Vagina (tissue), 2 donors: ENCODE results near the gene BIN1. TPM values are rescaled to one million over a fixed set of nuclear protein-coding genes. Genes with fewer than 3 reads are reported as not detected.

Source experiments
- DNase-seq, 2 donors: peaks; one replicate each; pipeline ENCODE4 v3.0.0-alpha.2; 2017; ENCODE audit errors: extremely low spot score in 2 of 2
- H3K27ac ChIP-seq: fragments of 200-600 bp; sonication (generic); one replicate; pipeline ENCODE4 v1.5.1; 2019
- H3K27me3 ChIP-seq: fragments of 200-600 bp; sonication (generic); one replicate; pipeline ENCODE4 v1.5.1; 2019
- H3K36me3 ChIP-seq, 2 donors: fragments of 200-600 bp; sonication (generic); one replicate each; pipeline ENCODE4 v1.5.1; 2017 to 2019
- H3K4me1 ChIP-seq: fragments of 200-600 bp; sonication (generic); one replicate; pipeline ENCODE4 v1.5.1; 2019
- H3K4me3 ChIP-seq, 2 donors: fragments of 200-600 bp; sonication (generic); 1 replicate in 1 of 2; 2 replicates in 1 of 2; pipeline ENCODE4 v1.5.1; 2016 to 2019
- H3K9me3 ChIP-seq: fragments of 200-600 bp; sonication (generic); one replicate; pipeline ENCODE4 v1.5.1; 2019
- POLR2A ChIP-seq, 2 donors: fragments of 450-650 bp; IDR thresholded peaks; one replicate each; pipeline ENCODE4 v1.6.1; 2017; ENCODE audit warnings: antibody characterized with exemption in 2 of 2, mild to moderate bottlenecking in 2 of 2, moderate library complexity in 2 of 2
- POLR2AphosphoS5 ChIP-seq, 2 donors: sonication (generic); formaldehyde crosslinking; IDR thresholded peaks; one replicate each; pipeline ENCODE4 v1.9.0; 2017; ENCODE audit warnings: antibody characterized with exemption in 2 of 2, mild to moderate bottlenecking in 2 of 2, low read depth in 1 of 2; ENCODE audit not compliant: insufficient read depth in 1 of 2
- intact Hi-C: fragments of 100-400 bp; cut with DNase I; formaldehyde crosslinking; loops from one replicate; pipeline ENCODE4 v1.15.1; 2023
- total RNA-seq: library from RNA; depleted of rRNA; stranded (reverse); fragments of >200 nt; gene quantifications from one replicate; pipeline ENCODE4 v1.2.3, GENCODE V29; 2016
- TF ChIP-seq, protein P1 (sequence below), 3 experiments: fragments of 450-650 bp in 2 of 3; fragments of 200-600 bp in 1 of 3; sonication (generic) in 1 of 3; IDR thresholded peaks; one replicate each; pipeline ENCODE4 v1.5.1; 2017 to 2019; ENCODE audit warnings: antibody characterized with exemption in 3 of 3, mild to moderate bottlenecking in 2 of 3, moderate library complexity in 2 of 3

The BIN1 gene
- total RNA-seq, 1 donor from 2014 or later, result 60.9 TPM

DNA sequence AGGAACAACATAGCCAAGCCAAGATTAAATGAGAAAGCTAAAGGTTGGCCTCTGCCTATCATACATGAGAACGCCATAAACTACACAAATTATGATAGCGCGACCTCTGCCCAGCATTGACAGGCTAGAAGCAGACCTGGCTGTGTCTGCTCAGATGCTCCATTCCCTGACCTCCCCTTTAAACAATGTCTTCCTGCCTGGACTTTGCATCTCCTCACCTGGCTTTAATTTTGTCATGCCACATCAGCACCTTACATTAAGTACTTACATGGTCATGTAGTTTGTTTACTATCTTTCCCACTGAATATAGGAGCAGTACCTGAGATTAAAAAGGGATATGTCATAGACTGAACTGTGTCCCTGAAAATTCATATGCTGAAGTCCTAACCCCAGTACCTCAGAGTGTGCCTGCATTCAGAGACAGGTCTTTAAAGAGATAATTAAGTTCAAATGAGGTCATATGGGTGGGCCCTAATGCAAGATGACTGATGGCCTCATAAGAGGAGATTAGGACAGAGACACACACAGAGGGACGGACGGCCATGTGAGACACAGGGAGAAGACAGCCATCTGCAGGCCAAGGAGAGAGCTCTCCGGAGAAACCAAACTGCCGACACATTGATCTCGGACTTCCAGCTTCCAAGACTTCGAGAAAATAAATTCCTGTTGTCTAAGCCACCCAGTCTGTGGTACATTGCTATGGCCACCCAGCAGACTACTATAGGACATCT is 103.7 kb downstream of the BIN1 start:
- no peak overlapping the region for H3K4me3 ChIP-seq
- no peaks in the 10 kb centered on the region for H3K36me3 ChIP-seq
- no peaks in the 10 kb centered on the region for H3K27me3 ChIP-seq
- DNase-seq, result no peak
- intact Hi-C loops, result no loop called here
- TF ChIP-seq POLR2A (IDR thresholded peaks at IDR 0.05) (no peak), POLR2AphosphoS5 (IDR thresholded peaks at IDR 0.05; ENCODE audit: insufficient read depth in 1 of 2, low read depth in 1 of 2) (no peak)
- TF ChIP-seq, protein P1, sequence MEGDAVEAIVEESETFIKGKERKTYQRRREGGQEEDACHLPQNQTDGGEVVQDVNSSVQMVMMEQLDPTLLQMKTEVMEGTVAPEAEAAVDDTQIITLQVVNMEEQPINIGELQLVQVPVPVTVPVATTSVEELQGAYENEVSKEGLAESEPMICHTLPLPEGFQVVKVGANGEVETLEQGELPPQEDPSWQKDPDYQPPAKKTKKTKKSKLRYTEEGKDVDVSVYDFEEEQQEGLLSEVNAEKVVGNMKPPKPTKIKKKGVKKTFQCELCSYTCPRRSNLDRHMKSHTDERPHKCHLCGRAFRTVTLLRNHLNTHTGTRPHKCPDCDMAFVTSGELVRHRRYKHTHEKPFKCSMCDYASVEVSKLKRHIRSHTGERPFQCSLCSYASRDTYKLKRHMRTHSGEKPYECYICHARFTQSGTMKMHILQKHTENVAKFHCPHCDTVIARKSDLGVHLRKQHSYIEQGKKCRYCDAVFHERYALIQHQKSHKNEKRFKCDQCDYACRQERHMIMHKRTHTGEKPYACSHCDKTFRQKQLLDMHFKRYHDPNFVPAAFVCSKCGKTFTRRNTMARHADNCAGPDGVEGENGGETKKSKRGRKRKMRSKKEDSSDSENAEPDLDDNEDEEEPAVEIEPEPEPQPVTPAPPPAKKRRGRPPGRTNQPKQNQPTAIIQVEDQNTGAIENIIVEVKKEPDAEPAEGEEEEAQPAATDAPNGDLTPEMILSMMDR (IDR thresholded peaks at IDR 0.05), result no peak
- H3K4me1 ChIP-seq, result no peaks in the 10 kb centered on the region
- H3K9me3 ChIP-seq, result no peaks in the 10 kb centered on the region
- H3K27ac ChIP-seq, result no peak overlapping the region

DNA sequence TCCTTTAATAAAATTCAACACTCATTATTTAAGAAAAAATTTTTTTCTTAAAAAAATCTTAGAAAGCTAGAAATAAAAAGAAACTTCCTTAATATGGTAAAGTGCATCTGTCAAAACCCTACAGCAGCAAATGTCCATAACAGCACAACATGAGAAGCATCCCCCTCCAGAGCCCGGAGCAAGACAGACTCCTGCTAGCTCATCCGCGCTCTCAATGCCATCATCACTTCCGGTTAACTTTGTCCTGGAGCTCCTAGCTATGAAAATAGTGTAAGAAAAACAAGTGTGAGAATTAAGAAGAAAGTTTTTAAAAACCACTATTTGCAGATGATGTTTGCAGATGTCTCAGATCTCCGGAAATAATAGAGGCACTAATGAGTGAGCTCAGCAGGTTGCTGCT is 105.2 kb downstream of the BIN1 start:
- no peak for DNase-seq
- no peaks in the 10 kb centered on the region for H3K4me1 ChIP-seq
- TF ChIP-seq POLR2A (IDR thresholded peaks at IDR 0.05), result no peak
- TF ChIP-seq POLR2AphosphoS5 (IDR thresholded peaks at IDR 0.05; ENCODE audit: insufficient read depth in 1 of 2, low read depth in 1 of 2), result no peak
- TF ChIP-seq, protein P1 (IDR thresholded peaks at IDR 0.05), result no peak
- H3K9me3 ChIP-seq, result no peaks in the 10 kb centered on the region
- H3K4me3 ChIP-seq, result no peak overlapping the region
- H3K27ac ChIP-seq, result no peak overlapping the region
- intact Hi-C loops, result no loop called here
- no peaks in the 10 kb centered on the region for H3K36me3 ChIP-seq
- H3K27me3 ChIP-seq, result no peaks in the 10 kb centered on the region

DNA sequence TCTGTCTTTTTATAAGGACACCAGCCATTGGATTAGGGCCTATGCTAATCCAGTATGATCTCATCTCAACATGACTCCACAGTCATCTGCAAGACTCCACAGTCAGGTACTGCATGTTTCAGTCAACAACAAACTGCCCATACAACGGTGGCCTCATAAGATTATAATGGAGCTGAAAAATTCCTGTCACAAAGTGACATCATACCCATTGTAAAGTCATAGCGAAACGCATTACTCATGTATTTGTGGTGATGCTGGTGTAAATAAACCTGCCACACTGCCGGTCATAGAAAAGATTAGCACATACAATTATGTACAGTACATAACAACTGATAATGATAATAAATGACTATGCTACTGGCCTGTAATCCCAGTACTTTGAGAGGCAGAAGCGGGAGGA is 106.0 kb downstream of the BIN1 start:
- no peak for DNase-seq
- H3K27ac ChIP-seq, result no peak overlapping the region
- no peak overlapping the region for H3K4me3 ChIP-seq
- H3K9me3 ChIP-seq, result no peaks in the 10 kb centered on the region
- intact Hi-C loops, result no loop called here
- H3K36me3 ChIP-seq, result no peaks in the 10 kb centered on the region
- no peaks in the 10 kb centered on the region for H3K4me1 ChIP-seq
- H3K27me3 ChIP-seq, result no peaks in the 10 kb centered on the region
- no peak for TF ChIP-seq POLR2AphosphoS5 (IDR thresholded peaks at IDR 0.05; ENCODE audit: insufficient read depth in 1 of 2, low read depth in 1 of 2)
- no peak for TF ChIP-seq POLR2A (IDR thresholded peaks at IDR 0.05)
- TF ChIP-seq, protein P1 (IDR thresholded peaks at IDR 0.05), result no peak

DNA sequence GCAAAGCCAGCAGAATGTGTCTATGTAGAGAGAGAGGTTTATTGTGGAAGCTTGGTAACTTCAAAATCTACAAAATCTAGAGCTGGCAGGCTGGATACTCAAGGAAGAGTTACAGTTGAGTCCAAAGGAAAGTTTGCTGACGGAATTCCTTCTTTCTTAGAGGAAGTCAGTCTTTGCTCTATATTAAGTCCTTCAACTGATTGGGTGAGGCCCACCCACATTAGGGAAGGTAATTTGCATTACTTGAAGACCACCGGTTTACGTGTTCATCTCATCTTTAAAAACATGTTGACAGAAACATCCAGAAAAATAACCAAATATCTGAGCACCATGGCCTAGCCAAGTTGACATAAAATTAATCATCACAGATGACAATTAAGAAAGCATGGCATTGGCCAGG is 106.8 kb downstream of the BIN1 start:
- DNase-seq, result no peak
- no peaks in the 10 kb centered on the region for H3K9me3 ChIP-seq
- intact Hi-C loops, result no loop called here
- TF ChIP-seq POLR2A (IDR thresholded peaks at IDR 0.05) (no peak), POLR2AphosphoS5 (IDR thresholded peaks at IDR 0.05; ENCODE audit: insufficient read depth in 1 of 2, low read depth in 1 of 2) (no peak)
- TF ChIP-seq, protein P1 (IDR thresholded peaks at IDR 0.05), result no peak
- H3K36me3 ChIP-seq, result no peaks in the 10 kb centered on the region
- H3K4me3 ChIP-seq, result no peak overlapping the region
- H3K27me3 ChIP-seq, result no peaks in the 10 kb centered on the region
- no peaks in the 10 kb centered on the region for H3K4me1 ChIP-seq
- no peak overlapping the region for H3K27ac ChIP-seq

DNA sequence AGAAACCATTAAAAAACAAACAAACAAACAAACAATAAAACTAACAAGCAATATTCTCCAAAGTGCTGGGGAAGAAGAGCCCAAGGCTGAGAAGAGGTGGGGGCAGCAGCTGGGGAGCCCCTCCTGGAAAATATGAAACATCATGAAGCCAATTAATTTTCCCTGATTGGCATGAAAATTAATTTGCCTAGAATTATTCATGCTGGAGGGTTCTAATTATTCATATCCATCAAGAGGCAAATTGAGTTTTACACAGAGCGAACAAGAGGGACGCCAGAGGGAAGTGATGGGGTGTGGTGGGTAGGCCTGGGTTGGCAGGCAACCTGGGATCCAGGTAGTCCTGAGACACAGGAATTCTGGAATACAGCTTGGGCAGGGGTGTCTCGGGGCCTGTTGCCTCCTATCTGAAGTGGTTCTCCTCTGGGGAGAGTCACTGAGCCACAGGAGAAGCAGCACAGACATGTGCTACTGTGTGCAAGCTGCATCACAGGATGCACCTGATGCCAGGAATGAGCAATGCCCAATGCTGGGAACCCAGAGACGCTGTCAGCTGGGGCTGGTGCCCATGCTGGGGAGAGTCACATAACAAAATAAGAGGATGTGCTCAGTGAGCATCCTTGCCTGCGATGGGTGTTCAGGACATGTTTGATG is 107.7 kb downstream of the BIN1 start:
- DNase-seq, result peak in 1 of 2 donors; percentile 76

More for the DNA sequence above, 107.7 kb downstream of the BIN1 start:
- Histone ChIP-seq H3K9me3 (no peaks in the 10 kb centered on the region), H3K4me1 (no peaks in the 10 kb centered on the region), H3K4me3 (no peak overlapping the region), H3K27ac (no peak overlapping the region), H3K27me3 (no peaks in the 10 kb centered on the region), H3K36me3 (no peaks in the 10 kb centered on the region)
- intact Hi-C loops, result no loop called here
- TF ChIP-seq POLR2A (IDR thresholded peaks at IDR 0.05), result no peak
- TF ChIP-seq, protein P1 (IDR thresholded peaks at IDR 0.05), result no peak
- TF ChIP-seq POLR2AphosphoS5 (IDR thresholded peaks at IDR 0.05; ENCODE audit: insufficient read depth in 1 of 2, low read depth in 1 of 2), result no peak
